Measurements from ENCODE around the gene SPTLC1.
"Not testable (repeated sequence)": the region's sequence is repeated elsewhere in the genome, so short reads cannot be mapped to it uniquely, and the experiment has no call there.

The SPTLC1 gene

GRCh38 chr9:92032891-92033290 is 82.3 kb downstream of the SPTLC1 start:
- DNase-seq (ENCODE audit: low read depth) = no peak

- no peak for DNase-seq (ENCODE audit: low read depth)
These were observed 84.8 kb downstream of the SPTLC1 start for GRCh38 chr9:92030367-92030766.

GRCh38 chr9:92029553-92029952 is 85.7 kb downstream of the SPTLC1 start:
- DNase-seq (ENCODE audit: low read depth) = no peak

GRCh38 chr9:92026206-92027002 is 88.8 kb downstream of the SPTLC1 start:
- no peak for DNase-seq (ENCODE audit: low read depth)

- DNase-seq (ENCODE audit: low read depth) = not testable (repeated sequence)
These were observed 93.2 kb downstream of the SPTLC1 start for GRCh38 chr9:92021785-92022541.

- DNase-seq (ENCODE audit: low read depth) = no peak
These were observed 95.6 kb downstream of the SPTLC1 start for GRCh38 chr9:92019658-92020057.

GRCh38 chr9:92010705-92011536 is 104.3 kb downstream of the SPTLC1 start:
- no peak for DNase-seq (ENCODE audit: low read depth)

- not testable (repeated sequence) for DNase-seq (ENCODE audit: low read depth)
These were observed 105.0 kb downstream of the SPTLC1 start for GRCh38 chr9:92010253-92010652.

GRCh38 chr9:92008041-92008440 is 107.2 kb downstream of the SPTLC1 start:
- DNase-seq (ENCODE audit: low read depth) = no peak

- no peak for DNase-seq (ENCODE audit: low read depth)
These were observed 111.2 kb downstream of the SPTLC1 start for GRCh38 chr9:92004045-92004392.

GRCh38 chr9:92003308-92004044 is 111.7 kb downstream of the SPTLC1 start:
- no peak for DNase-seq (ENCODE audit: low read depth)

GRCh38 chr9:92001948-92002347 is 113.3 kb downstream of the SPTLC1 start:
- not testable (repeated sequence) for DNase-seq (ENCODE audit: low read depth)

- no peak for DNase-seq (ENCODE audit: low read depth)
These were observed 114.0 kb downstream of the SPTLC1 start for GRCh38 chr9:92001244-92001643.

- DNase-seq (ENCODE audit: low read depth) = no peak
These were observed 120.1 kb downstream of the SPTLC1 start for GRCh38 chr9:91995000-91995655.

GRCh38 chr9:91994422-91994821 is 120.8 kb downstream of the SPTLC1 start:
- DNase-seq (ENCODE audit: low read depth) = no peak

- no peak for DNase-seq (ENCODE audit: low read depth)
These were observed 122.7 kb downstream of the SPTLC1 start for GRCh38 chr9:91992461-91993041.

GRCh38 chr9:91991721-91992341 is 123.4 kb downstream of the SPTLC1 start:
- DNase-seq (ENCODE audit: low read depth) = no peak

- DNase-seq (ENCODE audit: low read depth) = no peak
These were observed 129.0 kb downstream of the SPTLC1 start for GRCh38 chr9:91986248-91986647.

GRCh38 chr9:91985692-91986091 is 129.5 kb downstream of the SPTLC1 start:
- no peak for DNase-seq (ENCODE audit: low read depth)

Measured in activated T-cell treated with anti-CD3 and anti-CD28 coated beads for 1 hour (primary cell).